LNCaP clone FGC (cell line): Measurements from ENCODE around the gene TCF15.
"Not testable (repeated sequence)": the region's sequence is repeated elsewhere in the genome, so short reads cannot be mapped to it uniquely, and the experiment has no call there.

Source experiments
- DNase-seq: peaks from one replicate; pipeline ENCODE4 v3.0.0-alpha.2; 2011; ENCODE audit warnings: low read depth
- H3K4me3 ChIP-seq: 2 replicates; pipeline ENCODE4 v1.5.1; 2011; ENCODE audit warnings: mild to moderate bottlenecking, low read depth, low read length, control low read depth
- TF ChIP-seq, protein P1 (sequence below): IDR thresholded peaks from 2 replicates; pipeline ENCODE4 v1.5.1; 2012; ENCODE audit warnings: mild to moderate bottlenecking; ENCODE audit not compliant: control insufficient read depth, insufficient read depth; ENCODE audit errors: extremely low read depth

TCF15 gene

DNA sequence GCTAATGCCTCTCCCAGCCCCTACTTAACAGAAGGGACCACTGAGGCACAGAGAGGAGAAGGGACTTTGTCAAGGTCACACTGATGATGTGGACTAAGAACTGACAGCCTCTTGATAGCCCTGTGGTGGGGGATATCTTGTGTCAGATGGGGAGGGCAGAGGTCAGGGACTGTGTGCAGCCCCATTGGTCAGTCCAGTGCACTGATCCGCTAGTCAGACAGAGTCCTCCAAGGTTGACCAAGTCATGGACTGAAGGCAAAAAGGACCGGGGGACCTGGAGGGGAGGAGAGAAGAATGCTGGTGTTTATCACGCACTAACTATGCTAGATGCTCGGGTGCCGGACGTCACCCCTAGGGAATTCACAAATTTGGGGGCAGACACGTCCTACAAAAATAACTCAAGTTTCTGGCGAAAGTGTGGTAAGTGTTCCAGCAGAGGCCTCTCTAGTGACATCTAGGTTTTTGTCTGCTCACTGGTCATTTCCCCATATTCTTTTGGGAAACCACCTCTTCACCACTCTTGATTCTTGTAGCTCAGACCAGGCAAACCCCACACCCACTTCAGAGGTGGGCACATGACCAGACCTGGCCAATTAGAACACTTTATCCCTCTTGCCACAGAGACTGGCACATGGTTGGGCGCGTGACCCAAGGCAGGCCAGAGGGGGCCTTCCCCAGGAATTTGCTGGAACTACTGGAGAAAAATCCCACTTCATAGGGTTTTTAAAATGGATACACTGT, 21.0 kb downstream of the TCF15 start:
- no peak overlapping the region for H3K4me3 ChIP-seq
- no peak for DNase-seq
- TF ChIP-seq, protein P1, sequence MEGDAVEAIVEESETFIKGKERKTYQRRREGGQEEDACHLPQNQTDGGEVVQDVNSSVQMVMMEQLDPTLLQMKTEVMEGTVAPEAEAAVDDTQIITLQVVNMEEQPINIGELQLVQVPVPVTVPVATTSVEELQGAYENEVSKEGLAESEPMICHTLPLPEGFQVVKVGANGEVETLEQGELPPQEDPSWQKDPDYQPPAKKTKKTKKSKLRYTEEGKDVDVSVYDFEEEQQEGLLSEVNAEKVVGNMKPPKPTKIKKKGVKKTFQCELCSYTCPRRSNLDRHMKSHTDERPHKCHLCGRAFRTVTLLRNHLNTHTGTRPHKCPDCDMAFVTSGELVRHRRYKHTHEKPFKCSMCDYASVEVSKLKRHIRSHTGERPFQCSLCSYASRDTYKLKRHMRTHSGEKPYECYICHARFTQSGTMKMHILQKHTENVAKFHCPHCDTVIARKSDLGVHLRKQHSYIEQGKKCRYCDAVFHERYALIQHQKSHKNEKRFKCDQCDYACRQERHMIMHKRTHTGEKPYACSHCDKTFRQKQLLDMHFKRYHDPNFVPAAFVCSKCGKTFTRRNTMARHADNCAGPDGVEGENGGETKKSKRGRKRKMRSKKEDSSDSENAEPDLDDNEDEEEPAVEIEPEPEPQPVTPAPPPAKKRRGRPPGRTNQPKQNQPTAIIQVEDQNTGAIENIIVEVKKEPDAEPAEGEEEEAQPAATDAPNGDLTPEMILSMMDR = no peak

DNA sequence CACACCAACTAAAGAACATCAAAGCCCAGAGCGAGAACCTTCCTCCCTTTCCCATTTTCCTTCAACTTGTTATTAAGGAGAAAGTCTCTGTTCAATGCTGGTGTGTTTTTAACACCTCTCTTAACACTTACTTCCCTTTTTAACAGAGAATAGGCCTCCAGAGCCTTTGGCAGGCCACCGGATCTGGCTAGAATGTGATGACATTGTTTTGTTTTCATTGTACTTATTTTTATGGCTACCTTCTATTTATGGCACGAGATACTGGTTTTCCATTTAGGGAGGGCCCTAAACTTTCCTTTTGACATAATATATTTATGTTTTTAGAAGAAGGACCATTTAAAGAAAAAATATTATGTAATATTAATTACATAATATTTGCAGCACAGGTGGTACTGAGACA, 21.6 kb downstream of the TCF15 start:
- H3K4me3 ChIP-seq = no peak overlapping the region
- DNase-seq = no peak
- TF ChIP-seq, protein P1 = no peak

DNA sequence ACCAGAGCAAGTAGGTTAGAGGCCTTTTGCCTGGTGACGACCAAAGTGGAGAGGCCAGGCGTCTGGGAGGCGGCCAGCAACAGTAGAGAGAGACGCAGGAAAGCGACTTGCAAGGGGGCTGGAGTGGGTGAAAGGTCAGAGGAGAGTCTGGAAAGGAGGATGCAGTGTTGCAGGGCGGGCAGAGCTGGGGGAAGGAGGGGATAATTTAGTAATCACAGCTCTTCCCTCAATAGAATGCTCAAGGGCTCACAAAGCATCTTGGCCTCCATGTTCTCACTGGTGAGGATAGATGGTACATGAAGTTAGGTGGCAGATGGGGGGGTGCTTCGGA, 25.2 kb downstream of the TCF15 start:
- no peak for DNase-seq
- no peak overlapping the region for H3K4me3 ChIP-seq
- TF ChIP-seq, protein P1 = no peak

DNA sequence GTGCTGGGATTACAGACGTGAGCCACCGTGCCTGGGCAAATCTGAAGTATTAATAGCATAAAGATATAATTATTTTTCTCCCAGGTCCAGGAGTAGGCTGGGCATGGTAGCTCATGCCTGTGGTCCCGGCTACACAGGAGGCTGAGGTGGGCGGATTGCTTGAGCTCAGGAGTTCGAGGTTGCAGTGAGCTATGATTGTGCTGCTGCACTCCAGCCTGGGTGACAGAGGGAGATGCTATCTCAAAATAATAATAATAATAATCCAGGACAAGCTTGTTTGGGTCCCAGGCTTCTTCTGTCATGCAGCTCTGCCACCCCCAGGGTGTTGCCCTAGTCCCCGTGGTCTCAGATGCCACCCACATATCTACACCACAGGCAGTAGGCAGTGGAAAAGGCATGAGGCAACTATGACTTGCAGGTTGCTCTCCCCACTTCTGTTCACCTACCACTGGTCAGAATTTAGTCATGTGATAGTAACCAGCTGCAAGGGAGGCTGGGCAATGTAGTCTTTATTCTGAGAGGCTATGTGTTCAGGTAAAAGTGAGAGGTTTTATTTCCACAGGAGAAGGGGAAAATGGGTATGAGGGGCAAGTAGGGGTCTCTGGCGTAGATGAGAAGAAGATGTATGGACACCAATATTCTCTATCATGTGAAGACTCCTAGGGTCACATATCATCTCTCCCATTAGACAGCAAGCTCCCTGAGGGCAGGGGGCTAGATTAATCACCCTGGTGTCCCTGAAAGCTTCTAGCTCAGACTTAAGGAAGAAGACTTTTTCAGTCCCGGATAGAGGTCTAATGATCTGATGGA, 25.7 kb downstream of the TCF15 start:
- TF ChIP-seq, protein P1 = no peak
- no peak overlapping the region for H3K4me3 ChIP-seq
- no peak for DNase-seq

DNA sequence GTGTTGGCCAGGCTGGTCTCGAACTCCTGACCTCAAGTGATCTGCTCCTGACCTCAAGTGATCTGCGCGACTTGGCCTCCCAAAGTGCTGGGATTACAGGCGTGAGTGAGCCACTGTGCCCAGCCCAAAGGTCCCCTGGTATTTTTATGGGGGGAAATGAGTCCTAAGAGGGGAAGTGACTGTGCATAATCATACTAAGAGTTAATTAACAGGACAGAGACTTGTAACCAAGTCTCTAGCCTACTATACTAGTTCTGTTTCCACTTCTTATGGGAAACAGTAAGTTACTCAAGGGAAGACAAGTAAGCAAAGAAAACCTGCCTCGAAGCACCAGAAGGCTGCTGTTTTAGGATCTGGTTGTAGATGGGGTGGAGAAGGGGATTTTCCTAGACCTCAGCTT, 27.9 kb downstream of the TCF15 start:
- no peak overlapping the region for H3K4me3 ChIP-seq
- TF ChIP-seq, protein P1 = no peak
- no peak for DNase-seq

DNA sequence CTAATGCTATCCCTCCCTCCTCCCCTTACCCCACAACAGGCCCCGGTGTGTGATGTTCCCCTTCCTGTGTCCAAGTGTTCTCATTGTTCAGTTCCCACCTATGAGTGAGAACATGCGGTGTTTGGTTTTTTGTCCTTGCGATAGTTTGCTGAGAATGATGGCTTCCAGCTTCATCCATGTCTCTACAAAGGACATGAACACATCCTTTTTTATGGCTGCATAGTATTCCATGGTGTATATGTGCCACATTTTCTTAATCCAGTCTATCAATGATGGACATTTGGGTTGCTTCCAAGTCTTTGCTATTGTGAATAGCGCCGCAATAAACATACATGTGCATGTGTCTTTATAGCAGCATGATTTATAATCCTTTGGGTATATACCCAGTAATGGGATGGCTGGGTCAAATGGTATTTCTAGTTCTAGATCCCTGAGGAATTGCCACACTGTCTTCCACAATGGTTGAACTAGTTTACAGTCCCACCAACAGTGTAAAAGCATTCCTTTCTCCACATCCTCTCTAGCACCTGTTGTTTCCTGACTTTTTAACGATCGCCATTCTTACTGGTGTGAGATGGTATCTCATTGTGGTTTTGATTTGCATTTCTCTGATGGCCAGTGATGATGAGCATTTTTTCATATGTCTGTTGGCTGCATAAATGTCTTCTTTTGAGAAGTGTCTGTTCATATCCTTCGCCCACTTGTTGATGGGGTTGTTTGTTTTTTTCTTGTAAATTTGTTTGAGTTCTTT, 31.0 kb downstream of the TCF15 start:
- not testable (repeated sequence) for DNase-seq, H3K4me3 ChIP-seq

DNA sequence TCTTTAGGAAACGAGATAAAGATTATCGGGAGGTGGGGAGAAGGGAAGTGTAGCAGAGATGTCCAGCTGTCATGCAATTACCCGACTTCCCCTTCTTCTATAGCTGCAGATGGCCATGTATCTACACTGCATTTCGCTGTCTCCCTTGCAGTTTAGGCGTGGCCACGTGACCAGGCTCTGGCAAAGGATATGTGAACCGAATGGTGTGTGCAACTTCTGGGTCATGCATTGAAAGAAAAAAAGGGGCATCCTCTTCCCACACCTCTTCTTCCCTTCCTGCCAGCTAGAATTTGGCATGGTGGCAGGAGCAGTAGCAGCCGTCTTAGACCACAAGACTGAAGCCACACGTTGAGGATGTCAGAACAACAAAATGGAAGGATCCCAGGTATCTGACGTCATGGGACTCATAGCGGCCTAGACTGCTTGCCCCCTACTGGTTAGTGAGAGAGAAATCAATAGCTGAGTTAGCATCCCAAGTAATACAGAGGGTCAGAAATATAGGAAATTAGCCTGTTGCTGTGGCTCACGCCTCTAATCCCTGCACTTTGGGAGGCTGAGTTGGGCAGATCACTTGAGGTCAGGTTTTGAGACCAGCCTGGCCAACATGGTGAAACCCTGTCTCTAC, 32.8 kb downstream of the TCF15 start:
- H3K4me3 ChIP-seq = no peak overlapping the region
- no peak for DNase-seq
- TF ChIP-seq, protein P1 = 0 out of 2 replicates have a peak, but pooled peaks have one; percentile 7
